Activated CD4-positive, alpha-beta memory T cell treated with anti-CD3 and anti-CD28 coated beads for 36 hours (primary cell): ENCODE data around the gene UVRAG. TPM values are rescaled to one million over a fixed set of nuclear protein-coding genes. Genes with fewer than 3 reads are reported as not detected.

Experiments
- CTCF ChIA-PET: fragments of 350-600 bp; sonication (Branson Sonifier 250); formaldehyde crosslinking; loops from one replicate; lab custom pipeline; 2021; ENCODE audit warnings: antibody characterized with exemption, inconsistent platforms; lab: Charles Lee
- POLR2A ChIA-PET: fragments of 350-600 bp; sonication (Branson Sonifier 250); formaldehyde crosslinking; loops from one replicate; lab custom pipeline; 2021; ENCODE audit warnings: antibody characterized with exemption; lab: Charles Lee
- DNase-seq: peaks from one replicate; pipeline ENCODE4 v3.0.0-alpha.2; 2020
- H3K27ac Mint-ChIP-seq: one replicate; pipeline ENCODE4 v1.8.0; 2021; ENCODE audit warnings: mixed read lengths
- H3K27me3 Mint-ChIP-seq: one replicate; pipeline ENCODE4 v1.8.0; 2021; ENCODE audit warnings: mixed read lengths
- H3K36me3 Mint-ChIP-seq: one replicate; pipeline ENCODE4 v1.8.0; 2021; ENCODE audit warnings: mixed read lengths
- H3K4me1 Mint-ChIP-seq: one replicate; pipeline ENCODE4 v1.8.0; 2021; ENCODE audit warnings: low read depth, mixed read lengths
- H3K4me3 Mint-ChIP-seq: one replicate; pipeline ENCODE4 v1.8.0; 2021; ENCODE audit warnings: mild to moderate bottlenecking, mixed read lengths
- H3K9me3 Mint-ChIP-seq: one replicate; pipeline ENCODE4 v1.8.0; 2021; ENCODE audit warnings: mixed read lengths
- intact Hi-C: fragments of 100-400 bp; cut with micrococcal nuclease; formaldehyde crosslinking; loops from one replicate; pipeline ENCODE4 v1.15.1; 2023
- total RNA-seq, 2 experiments: library from RNA; stranded (reverse); gene quantifications; one replicate each; pipeline ENCODE4 v1.2.3, GENCODE V29; 2021

UVRAG gene
- total RNA-seq, 2 experiments from 2014 or later, result 15.5 to 16.7 TPM

DNA sequence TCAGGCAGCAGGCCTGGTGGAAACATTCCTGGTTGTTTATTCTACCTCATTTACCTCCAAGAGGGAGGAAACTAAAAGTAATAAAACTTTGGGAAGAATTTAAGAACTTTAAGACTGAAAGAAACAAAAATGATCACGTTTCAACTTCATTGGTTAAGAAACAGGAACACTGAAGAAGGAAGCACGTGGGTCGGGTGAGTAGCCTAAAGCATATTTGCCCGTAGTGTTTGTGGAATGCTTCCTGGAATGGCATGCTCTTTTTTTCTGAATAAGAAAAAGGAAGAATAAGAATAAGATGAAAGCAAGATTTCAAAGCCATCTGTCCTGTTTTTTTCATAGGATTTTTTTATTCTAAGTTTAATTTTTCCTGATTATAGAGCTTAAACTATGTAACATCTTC is 308.2 kb downstream of the UVRAG start:
- Mint-ChIP-seq H3K4me1 (no peaks in the 10 kb centered on the region), H3K27ac (no peak overlapping the region), H3K36me3 (no peaks in the 10 kb centered on the region), H3K4me3 (no peak overlapping the region), H3K9me3 (no peaks in the 10 kb centered on the region), H3K27me3 (no peaks in the 10 kb centered on the region)
- DNase-seq, result no peak
- POLR2A ChIA-PET, result no interaction called here
- intact Hi-C loops, result no loop called here
- CTCF ChIA-PET, result interaction anchor here (0.9 kb wide), 1 partner anchor 29 kb away, joined by 3 read pairs; no protein-coding TSS in a partner anchor

DNA sequence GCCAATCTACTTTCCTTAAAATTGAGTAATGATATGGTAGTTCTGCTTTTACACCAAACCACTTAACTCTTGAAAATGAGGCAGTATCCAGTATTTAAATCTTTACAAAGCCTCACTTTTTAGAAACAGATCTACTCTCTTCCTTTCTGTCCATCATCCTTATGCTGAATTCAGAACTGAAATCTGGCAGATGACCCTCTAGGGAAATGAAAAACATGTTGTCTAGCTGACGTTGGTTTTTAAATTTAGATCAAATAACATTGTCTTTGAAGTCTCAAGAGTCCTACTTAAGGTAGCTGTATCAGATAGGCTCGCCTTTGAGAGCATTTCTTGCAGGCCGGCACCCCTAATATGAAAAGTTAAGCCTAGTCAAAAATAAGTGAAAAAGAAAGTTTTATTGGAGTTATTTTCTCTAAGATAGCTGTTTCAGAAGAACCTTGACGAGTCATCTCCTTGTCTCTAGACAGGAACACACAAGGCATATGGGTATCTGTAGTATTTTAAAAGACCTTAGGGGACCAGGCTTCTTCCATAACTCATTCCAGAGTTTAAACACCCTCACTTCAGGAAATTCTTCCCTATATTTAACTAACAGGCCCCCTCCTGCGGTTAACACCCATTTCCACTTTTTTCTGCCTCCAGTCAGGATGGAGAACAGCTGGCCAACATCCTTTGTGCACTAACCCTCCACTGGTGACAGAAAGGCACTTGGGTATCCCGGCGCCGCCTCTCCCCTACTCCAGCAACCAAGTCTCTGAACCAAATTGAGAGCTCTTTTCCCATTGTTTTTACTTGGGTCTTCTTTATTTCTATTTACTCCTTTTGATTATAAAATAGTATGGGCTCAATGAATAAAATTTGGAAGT is 310.1 kb downstream of the UVRAG start:
- H3K36me3 Mint-ChIP-seq, result no peaks in the 10 kb centered on the region
- no peak overlapping the region for H3K27ac Mint-ChIP-seq
- ChIA-PET CTCF (interaction anchor here (0.6 kb wide), 1 partner anchor 11 kb away, joined by 3 read pairs; no protein-coding TSS in a partner anchor), POLR2A (no interaction called here)
- H3K4me1 Mint-ChIP-seq, result peaks cover 7% of the 10 kb centered on the region
- no peak for DNase-seq
- H3K9me3 Mint-ChIP-seq, result no peaks in the 10 kb centered on the region
- H3K4me3 Mint-ChIP-seq, result no peak overlapping the region
- intact Hi-C loops, result no loop called here
- H3K27me3 Mint-ChIP-seq, result no peaks in the 10 kb centered on the region

DNA sequence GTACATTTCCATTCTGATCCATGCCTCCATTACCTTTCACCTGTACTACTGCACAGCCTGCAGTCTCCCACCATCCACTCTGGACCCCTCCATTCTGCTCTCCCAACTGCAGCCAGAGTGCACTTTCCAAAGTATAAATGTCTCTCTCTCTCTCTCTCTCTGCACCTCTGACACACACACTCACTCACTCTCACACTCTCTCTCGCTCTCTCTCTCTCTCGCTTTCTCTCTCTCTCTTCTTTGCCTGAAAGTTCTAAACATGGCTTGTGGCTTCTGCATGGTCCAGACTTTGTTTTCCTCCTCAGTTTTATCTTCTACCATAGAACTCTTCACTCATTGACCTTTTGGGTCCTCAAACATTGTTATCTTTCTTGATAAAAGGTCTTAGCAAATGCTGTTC is 314.7 kb downstream of the UVRAG start:
- CTCF ChIA-PET, result interaction anchor here (1.9 kb wide), 1 partner anchor 22 kb away, joined by 6 read pairs; no protein-coding TSS in a partner anchor

DNA sequence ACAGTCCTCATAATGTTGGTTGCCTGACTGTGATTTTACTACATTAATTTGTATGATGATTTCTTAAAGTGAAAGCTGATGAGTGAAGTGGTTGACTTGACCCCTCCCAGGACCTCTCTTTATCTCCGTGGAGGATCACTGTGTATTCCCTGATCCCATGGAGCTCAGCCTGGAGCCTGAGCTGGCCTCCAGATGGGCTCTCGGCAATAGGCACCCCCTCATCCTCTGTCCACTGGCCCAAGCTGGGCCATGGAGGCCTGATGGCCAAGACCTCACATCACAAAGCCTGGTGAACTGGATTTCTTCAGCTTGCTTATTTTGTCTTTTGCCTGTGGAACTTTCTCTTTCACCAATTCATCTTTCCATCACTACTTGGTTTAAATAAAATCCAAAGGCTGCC is 316.1 kb downstream of the UVRAG start:
- no peak overlapping the region for H3K27ac Mint-ChIP-seq

More for the DNA sequence above, 314.7 kb downstream of the UVRAG start:
- H3K36me3 Mint-ChIP-seq, result no peaks in the 10 kb centered on the region
- no peak for DNase-seq
- H3K27me3 Mint-ChIP-seq, result no peaks in the 10 kb centered on the region
- no peak overlapping the region for H3K27ac Mint-ChIP-seq
- no peaks in the 10 kb centered on the region for H3K9me3 Mint-ChIP-seq
- peaks cover 27% of the 10 kb centered on the region for H3K4me1 Mint-ChIP-seq
- intact Hi-C loops, result no loop called here
- no peak overlapping the region for H3K4me3 Mint-ChIP-seq
- POLR2A ChIA-PET, result no interaction called here

DNA sequence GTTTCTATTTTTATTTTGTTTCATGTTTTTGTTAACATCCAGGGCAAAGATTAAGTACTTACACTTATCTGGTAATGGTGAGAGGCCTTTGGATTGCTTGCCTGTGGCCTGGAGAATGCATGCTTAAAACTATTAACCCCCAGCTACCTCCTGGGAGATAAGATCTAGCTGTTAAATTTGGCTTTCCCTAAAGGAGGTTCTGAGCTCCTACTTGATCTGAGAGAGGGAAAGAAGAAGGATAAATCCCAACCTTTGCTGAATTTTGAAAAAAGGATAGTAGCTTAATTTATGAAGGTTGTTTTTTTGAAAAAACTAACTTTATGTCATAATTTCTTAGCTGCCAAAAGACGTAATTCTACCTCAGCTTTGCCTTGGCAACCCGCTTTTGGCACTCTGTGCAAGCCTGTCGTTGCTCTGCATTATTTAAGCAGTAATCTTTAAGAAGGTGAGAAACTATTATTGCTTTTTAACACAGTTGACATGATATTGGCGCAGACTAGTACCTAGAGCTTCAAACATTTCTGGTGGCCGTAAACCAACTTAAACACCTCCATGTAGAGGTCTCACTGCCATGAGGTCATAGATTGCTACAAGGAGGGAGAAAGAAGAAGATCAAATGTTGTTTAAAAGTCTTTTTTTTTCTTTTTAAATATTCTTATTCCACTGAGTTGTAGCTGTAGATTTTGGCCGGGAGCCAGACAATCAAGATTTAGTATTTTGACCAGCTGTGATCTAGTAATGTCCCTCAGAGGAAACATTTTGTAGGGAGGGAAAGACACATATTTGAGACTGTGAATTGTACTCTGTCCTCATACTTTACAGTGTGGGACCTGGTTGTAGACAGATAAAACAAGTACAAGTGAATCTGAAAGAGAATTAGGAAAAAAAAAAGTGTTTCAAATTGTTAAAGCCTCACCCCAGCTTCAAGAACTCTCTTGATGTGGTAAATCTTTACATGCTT is 316.9 kb downstream of the UVRAG start:
- no peaks in the 10 kb centered on the region for H3K9me3 Mint-ChIP-seq
- H3K36me3 Mint-ChIP-seq, result peaks cover 2% of the 10 kb centered on the region
- peaks cover 27% of the 10 kb centered on the region for H3K4me1 Mint-ChIP-seq
- ChIA-PET CTCF (interaction anchor here (0.7 to 2.9 kb wide), 5 partner anchors 13 to 263 kb away, joined by 3 to 16 read pairs (median 3); no protein-coding TSS in a partner anchor), POLR2A (no interaction called here)
- no peaks in the 10 kb centered on the region for H3K27me3 Mint-ChIP-seq
- no peak overlapping the region for H3K27ac Mint-ChIP-seq
- H3K4me3 Mint-ChIP-seq, result no peak overlapping the region
- intact Hi-C loops, result no loop called here
- DNase-seq, result no peak

More for the DNA sequence above, 316.1 kb downstream of the UVRAG start:
- DNase-seq, result no peak
- Mint-ChIP-seq H3K9me3 (no peaks in the 10 kb centered on the region), H3K36me3 (peaks cover 2% of the 10 kb centered on the region), H3K4me3 (no peak overlapping the region), H3K4me1 (peaks cover 27% of the 10 kb centered on the region), H3K27me3 (no peaks in the 10 kb centered on the region)
- CTCF ChIA-PET, result interaction anchor here (2.9 kb wide), 1 partner anchor 21 kb away, joined by 16 read pairs; no protein-coding TSS in a partner anchor
- POLR2A ChIA-PET, result no interaction called here
- intact Hi-C loops, result no loop called here

DNA sequence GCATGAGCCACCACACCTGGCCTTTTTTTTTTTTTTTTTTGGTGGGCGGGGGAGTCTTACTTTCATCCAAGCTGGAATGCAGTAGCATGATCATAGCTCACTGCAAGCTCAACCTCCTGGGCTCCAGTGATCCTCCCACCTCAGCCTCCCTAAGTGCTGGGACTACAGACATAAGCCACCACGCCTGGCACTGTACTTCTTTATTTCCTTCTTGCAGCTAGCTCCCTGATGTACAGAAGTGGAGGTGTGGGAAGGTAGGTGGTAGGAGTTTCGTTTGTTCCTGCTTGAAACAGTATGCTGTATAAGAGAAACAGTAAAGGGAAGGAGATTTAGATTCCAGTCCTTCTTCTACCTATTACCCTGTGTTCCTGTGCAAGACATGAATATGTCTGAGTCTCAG is 319.2 kb downstream of the UVRAG start:
- no peak overlapping the region for H3K4me3 Mint-ChIP-seq
- H3K27ac Mint-ChIP-seq, result no peak overlapping the region
- intact Hi-C loops, result no loop called here
- H3K9me3 Mint-ChIP-seq, result no peaks in the 10 kb centered on the region
- no peaks in the 10 kb centered on the region for H3K27me3 Mint-ChIP-seq
- CTCF ChIA-PET, result interaction anchor here (1.0 to 5.2 kb wide), 2 partner anchors 13 to 18 kb away, joined by 3 to 24 read pairs; no protein-coding TSS in a partner anchor
- H3K36me3 Mint-ChIP-seq, result peaks cover 2% of the 10 kb centered on the region
- POLR2A ChIA-PET, result no interaction called here
- no peak for DNase-seq
- H3K4me1 Mint-ChIP-seq, result peaks cover 27% of the 10 kb centered on the region

DNA sequence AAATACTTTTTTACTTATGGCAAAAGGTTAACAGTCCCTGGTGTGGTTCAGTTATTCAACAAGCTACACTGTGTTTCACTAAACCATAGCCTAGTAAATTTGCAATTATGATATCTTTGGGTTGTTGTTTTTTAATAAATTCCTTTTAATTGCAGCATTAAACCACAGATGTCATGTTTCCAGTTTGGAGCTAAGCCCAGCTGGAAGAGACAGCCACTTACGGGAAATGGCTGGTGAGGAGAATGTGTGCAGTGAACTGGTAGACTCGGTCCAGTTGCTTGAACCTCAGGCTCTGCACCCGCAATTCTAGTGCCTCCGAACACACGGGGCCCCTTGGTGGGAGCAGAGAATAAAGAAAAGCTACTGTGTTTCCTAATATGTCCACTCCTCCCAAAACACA is 320.5 kb downstream of the UVRAG start:
- Mint-ChIP-seq H3K4me1 (peaks cover 20% of the 10 kb centered on the region), H3K4me3 (no peak overlapping the region), H3K36me3 (peaks cover 2% of the 10 kb centered on the region), H3K27ac (no peak overlapping the region), H3K9me3 (no peaks in the 10 kb centered on the region), H3K27me3 (no peaks in the 10 kb centered on the region)
- ChIA-PET POLR2A (no interaction called here), CTCF (interaction anchor here (5.2 kb wide), 1 partner anchor 17 kb away, joined by 24 read pairs; no protein-coding TSS in a partner anchor)
- intact Hi-C loops, result no loop called here
- no peak for DNase-seq

DNA sequence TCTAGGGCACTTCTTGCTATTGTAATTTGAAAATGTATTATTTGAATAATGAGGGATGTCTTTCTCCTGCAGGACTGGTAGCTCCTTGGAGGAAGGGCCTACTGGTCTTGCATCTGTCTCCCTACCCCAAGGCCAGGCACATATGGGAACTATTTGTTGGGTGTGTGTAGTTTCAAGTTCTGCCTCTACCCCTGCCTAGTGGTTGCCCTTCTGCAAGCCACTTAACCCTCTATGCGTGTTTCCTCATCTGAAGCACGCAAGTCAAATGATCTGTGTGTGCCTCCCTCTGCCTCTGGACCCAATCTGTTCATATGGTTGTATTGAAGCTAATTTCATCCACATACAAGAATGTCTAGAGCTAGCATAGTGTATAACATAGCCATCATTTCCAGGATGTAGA is 324.3 kb downstream of the UVRAG start:
- no peaks in the 10 kb centered on the region for H3K9me3 Mint-ChIP-seq
- ChIA-PET CTCF (interaction anchor here (3.8 kb wide), 1 partner anchor 13 kb away, joined by 33 read pairs; no protein-coding TSS in a partner anchor), POLR2A (no interaction called here)
- H3K27ac Mint-ChIP-seq, result no peak overlapping the region
- no peaks in the 10 kb centered on the region for H3K27me3 Mint-ChIP-seq
- no peak for DNase-seq
- intact Hi-C loops, result no loop called here
- H3K4me3 Mint-ChIP-seq, result no peak overlapping the region
- H3K4me1 Mint-ChIP-seq, result no peaks in the 10 kb centered on the region
- H3K36me3 Mint-ChIP-seq, result peaks cover 15% of the 10 kb centered on the region

DNA sequence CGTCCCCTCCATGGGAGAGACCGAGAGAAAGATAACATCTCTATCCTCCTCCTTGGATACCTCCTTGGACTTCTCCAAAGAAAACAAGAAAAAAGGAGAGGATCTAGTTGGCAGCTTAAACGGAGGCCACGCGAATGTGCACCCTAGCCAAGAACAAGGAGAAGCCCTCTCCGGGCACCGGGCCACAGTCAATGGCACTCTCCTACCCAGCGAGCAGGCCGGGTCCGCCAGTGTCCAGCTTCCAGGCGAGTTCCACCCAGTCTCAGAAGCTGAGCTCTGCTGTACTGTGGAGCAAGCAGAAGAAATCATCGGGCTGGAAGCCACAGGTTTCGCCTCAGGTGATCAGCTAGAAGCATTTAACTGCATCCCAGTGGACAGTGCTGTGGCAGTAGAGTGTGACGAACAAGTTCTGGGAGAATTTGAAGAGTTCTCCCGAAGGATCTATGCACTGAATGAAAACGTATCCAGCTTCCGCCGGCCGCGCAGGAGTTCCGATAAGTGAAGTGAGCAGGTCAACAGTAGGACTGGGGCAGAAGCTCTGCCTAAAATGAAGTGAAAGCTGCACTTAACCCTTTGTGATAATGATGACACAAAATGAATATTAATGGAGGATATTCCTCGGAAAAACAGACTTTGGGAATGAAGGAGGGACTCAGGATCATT is 326.0 kb downstream of the UVRAG start:
- H3K4me1 Mint-ChIP-seq, result no peaks in the 10 kb centered on the region
- H3K9me3 Mint-ChIP-seq, result no peaks in the 10 kb centered on the region
- ChIA-PET POLR2A (no interaction called here), CTCF (interaction anchor here (3.8 kb wide), 1 partner anchor 11 kb away, joined by 33 read pairs; no protein-coding TSS in a partner anchor)
- no peak overlapping the region for H3K27ac Mint-ChIP-seq
- H3K36me3 Mint-ChIP-seq, result peaks cover 13% of the 10 kb centered on the region
- no peak for DNase-seq
- intact Hi-C loops, result no loop called here
- no peaks in the 10 kb centered on the region for H3K27me3 Mint-ChIP-seq
- H3K4me3 Mint-ChIP-seq, result no peak overlapping the region

DNA sequence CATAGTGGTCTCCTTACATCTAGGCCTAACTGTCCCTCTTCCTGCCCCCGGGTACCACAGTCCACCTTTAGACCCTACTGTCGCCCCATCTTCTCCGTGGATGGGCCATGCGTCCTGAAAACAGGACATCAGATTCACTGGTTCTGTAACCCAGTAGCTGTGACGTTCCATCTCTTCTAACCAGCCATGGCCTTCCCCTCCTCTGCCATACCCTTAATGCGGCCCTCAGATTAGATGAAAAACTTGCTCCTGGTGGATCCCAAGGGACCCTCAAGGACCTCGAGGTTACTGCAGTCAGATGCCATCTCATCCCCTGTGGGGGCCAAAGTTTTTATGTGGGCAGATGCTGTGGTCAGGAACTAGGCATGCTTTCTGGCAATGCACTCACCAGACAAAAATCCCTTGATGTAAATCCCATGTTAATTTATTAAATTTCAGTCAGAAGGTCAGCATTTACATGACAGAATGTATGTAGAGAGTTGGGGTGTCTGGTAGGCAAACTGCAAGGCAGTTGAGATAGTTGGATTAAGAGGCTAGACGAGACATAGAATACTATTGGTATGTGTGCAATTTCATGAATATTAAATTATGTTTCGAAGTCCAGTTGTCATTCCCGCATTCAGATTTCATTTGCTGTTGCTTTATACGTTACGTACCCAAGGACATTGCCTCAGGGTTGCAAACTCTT is 327.0 kb downstream of the UVRAG start:
- intact Hi-C loops, result no loop called here
- CTCF ChIA-PET, result interaction anchor here (3.8 kb wide), 1 partner anchor 10 kb away, joined by 33 read pairs; no protein-coding TSS in a partner anchor
- H3K4me3 Mint-ChIP-seq, result no peak overlapping the region
- H3K4me1 Mint-ChIP-seq, result no peaks in the 10 kb centered on the region
- no peaks in the 10 kb centered on the region for H3K27me3 Mint-ChIP-seq
- peaks cover 13% of the 10 kb centered on the region for H3K36me3 Mint-ChIP-seq
- H3K9me3 Mint-ChIP-seq, result no peaks in the 10 kb centered on the region
- H3K27ac Mint-ChIP-seq, result no peak overlapping the region
- POLR2A ChIA-PET, result no interaction called here
- no peak for DNase-seq

DNA sequence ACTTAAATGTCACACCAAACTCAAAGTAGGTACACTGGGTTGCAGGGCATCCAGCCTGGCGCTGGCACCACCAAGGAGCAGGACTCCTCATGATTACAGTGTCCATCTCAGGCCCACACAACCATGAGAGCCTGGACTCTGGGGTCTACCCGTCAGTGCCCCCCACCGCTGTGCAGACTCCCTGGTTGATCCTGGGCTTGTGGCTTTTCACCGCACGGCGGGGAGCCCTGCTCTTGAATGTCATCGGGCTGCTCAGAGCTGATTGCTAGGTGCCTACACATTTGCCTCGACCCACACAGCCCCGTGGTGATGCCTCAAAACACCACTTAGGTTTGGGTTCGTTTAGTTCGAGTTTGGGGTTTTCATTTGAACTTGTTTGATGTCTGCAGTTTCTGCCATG is 328.3 kb downstream of the UVRAG start:
- no peak overlapping the region for H3K27ac Mint-ChIP-seq
- H3K27me3 Mint-ChIP-seq, result no peaks in the 10 kb centered on the region
- CTCF ChIA-PET, result interaction anchor here (1.7 kb wide), 1 partner anchor 9 kb away, joined by 13 read pairs; no protein-coding TSS in a partner anchor
- DNase-seq, result no peak
- no peaks in the 10 kb centered on the region for H3K9me3 Mint-ChIP-seq
- H3K36me3 Mint-ChIP-seq, result peaks cover 13% of the 10 kb centered on the region
- POLR2A ChIA-PET, result no interaction called here
- H3K4me3 Mint-ChIP-seq, result no peak overlapping the region
- H3K4me1 Mint-ChIP-seq, result no peaks in the 10 kb centered on the region
- intact Hi-C loops, result no loop called here
